Occipital lobe (tissue), 2 donors: ENCODE results near the gene ATP6V0B. TPM values are rescaled to one million over a fixed set of nuclear protein-coding genes. Genes with fewer than 3 reads are reported as not detected.
A peak's percentile ranks its signal among the peaks of the same experiment; 100 is the strongest.

ENCODE experiments used
- DNase-seq: peaks from one replicate; lab custom pipeline; 2025; lab: John Stamatoyannopoulos, UW
- total RNA-seq: library from RNA; depleted of rRNA; stranded (reverse); fragments of >200 nt; gene quantifications from one replicate; pipeline ENCODE4 v1.2.3, GENCODE V29; 2014

The ATP6V0B gene
- 183 TPM for total RNA-seq

- DNase-seq: peak; percentile 95
Observed at GRCh38 chr1:43974443-43975248, at the start of gene ATP6V0B. TSS of gene ATP6V0B (plus strand) at chr1:43974960. CDS start at chr1:43975041, 81 bp downstream.

- no peak for DNase-seq
Observed at GRCh38 chr1:43925846-43926245, 48.9 kb upstream of the ATP6V0B start.

- DNase-seq: no peak
Observed at GRCh38 chr1:43930168-43930948, 44.4 kb upstream of the ATP6V0B start.

GRCh38 chr1:43930949-43931275 lies 43.8 kb upstream of the ATP6V0B start:
- DNase-seq: no peak

GRCh38 chr1:43931711-43932660 lies 42.8 kb upstream of the ATP6V0B start:
- no peak for DNase-seq

GRCh38 chr1:43932786-43933385 lies 41.9 kb upstream of the ATP6V0B start:
- no peak for DNase-seq

- DNase-seq: no peak
Observed at GRCh38 chr1:43933386-43934100, 41.2 kb upstream of the ATP6V0B start, which contains the start of gene ARTN. TSS of gene ARTN (plus strand) at chr1:43933801. CDS start at chr1:43935657, 1,856 bp downstream.

GRCh38 chr1:43934101-43934985 lies 40.4 kb upstream of the ATP6V0B start:
- DNase-seq: no peak

GRCh38 chr1:43934986-43935324 lies 39.8 kb upstream of the ATP6V0B start:
- no peak for DNase-seq

GRCh38 chr1:43935711-43936427 lies 38.9 kb upstream of the ATP6V0B start:
- DNase-seq: no peak

GRCh38 chr1:43936431-43937151 lies 38.2 kb upstream of the ATP6V0B start:
- DNase-seq: no peak

- DNase-seq: no peak
Observed at GRCh38 chr1:43937179-43937865, 37.4 kb upstream of the ATP6V0B start.

GRCh38 chr1:43938383-43938782 lies 36.4 kb upstream of the ATP6V0B start:
- DNase-seq: no peak

GRCh38 chr1:43938892-43939587 lies 35.7 kb upstream of the ATP6V0B start:
- DNase-seq: no peak

GRCh38 chr1:43942411-43942810 lies 32.3 kb upstream of the ATP6V0B start:
- DNase-seq: no peak

GRCh38 chr1:43944860-43945259 lies 29.9 kb upstream of the ATP6V0B start:
- no peak for DNase-seq

GRCh38 chr1:43945674-43946235 lies 29.0 kb upstream of the ATP6V0B start:
- DNase-seq: no peak
